Astrocyte (in vitro differentiated cells and primary cell): ENCODE results near the gene TMC2.

Source experiments
- CTCF ChIP-seq: IDR thresholded peaks from 2 replicates; pipeline ENCODE4 v1.5.1; 2011; ENCODE audit warnings: low read depth, mild to moderate bottlenecking, inconsistent platforms, low read length, moderate library complexity; ENCODE audit not compliant: insufficient read depth
- EZH2 ChIP-seq: IDR thresholded peaks from 2 replicates; pipeline ENCODE4 v1.6.1; 2012; ENCODE audit warnings: mild to moderate bottlenecking, low read length, inconsistent platforms; ENCODE audit not compliant: insufficient read depth

GRCh38 chr20:2602746-2603145 is 66.4 kb downstream of the TMC2 start:
- TF ChIP-seq CTCF = no peak
- TF ChIP-seq EZH2 = no peak
